B cell (primary cell): ENCODE data around the gene NHERF2.

Source experiments
- EZH2 ChIP-seq: IDR thresholded peaks from 2 replicates; pipeline ENCODE4 v1.6.1; 2012; ENCODE audit warnings: borderline replicate concordance, low read depth, mild to moderate bottlenecking, moderate library complexity, low read length; ENCODE audit not compliant: insufficient read depth, poor library complexity, severe bottlenecking
- TF ChIP-seq, protein P1 (sequence below): fragments of 200-600 bp; IDR thresholded peaks from one replicate; pipeline ENCODE4 v1.8.0; 2022; ENCODE audit warnings: antibody characterized with exemption, mild to moderate bottlenecking

GRCh38 chr16:2053897-2054296 is 27.2 kb downstream of the NHERF2 start:
- TF ChIP-seq, protein P1, sequence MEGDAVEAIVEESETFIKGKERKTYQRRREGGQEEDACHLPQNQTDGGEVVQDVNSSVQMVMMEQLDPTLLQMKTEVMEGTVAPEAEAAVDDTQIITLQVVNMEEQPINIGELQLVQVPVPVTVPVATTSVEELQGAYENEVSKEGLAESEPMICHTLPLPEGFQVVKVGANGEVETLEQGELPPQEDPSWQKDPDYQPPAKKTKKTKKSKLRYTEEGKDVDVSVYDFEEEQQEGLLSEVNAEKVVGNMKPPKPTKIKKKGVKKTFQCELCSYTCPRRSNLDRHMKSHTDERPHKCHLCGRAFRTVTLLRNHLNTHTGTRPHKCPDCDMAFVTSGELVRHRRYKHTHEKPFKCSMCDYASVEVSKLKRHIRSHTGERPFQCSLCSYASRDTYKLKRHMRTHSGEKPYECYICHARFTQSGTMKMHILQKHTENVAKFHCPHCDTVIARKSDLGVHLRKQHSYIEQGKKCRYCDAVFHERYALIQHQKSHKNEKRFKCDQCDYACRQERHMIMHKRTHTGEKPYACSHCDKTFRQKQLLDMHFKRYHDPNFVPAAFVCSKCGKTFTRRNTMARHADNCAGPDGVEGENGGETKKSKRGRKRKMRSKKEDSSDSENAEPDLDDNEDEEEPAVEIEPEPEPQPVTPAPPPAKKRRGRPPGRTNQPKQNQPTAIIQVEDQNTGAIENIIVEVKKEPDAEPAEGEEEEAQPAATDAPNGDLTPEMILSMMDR: no peak
- no peak for TF ChIP-seq EZH2
